Fibroblast of lung (primary cell): ENCODE results near the gene ASCL2. TPM values are rescaled to one million over a fixed set of nuclear protein-coding genes. Genes with fewer than 3 reads are reported as not detected.

Source experiments
- DNase-seq, 2 donors: peaks; one replicate each; pipeline versions ENCODE4 v3.0.0 to v3.0.0-alpha.2; 2010; ENCODE audit warnings: low read depth in 2 of 2
- H2AFZ ChIP-seq: 2 replicates; pipeline ENCODE4 v1.5.1; 2012; ENCODE audit warnings: low read length, control low read depth, inconsistent platforms
- H3K27ac ChIP-seq: 2 replicates; pipeline ENCODE4 v1.5.1; 2011; ENCODE audit warnings: low read length, control low read depth; ENCODE audit not compliant: insufficient read depth
- H3K27me3 ChIP-seq: 2 replicates; pipeline ENCODE4 v1.5.1; 2011; ENCODE audit warnings: mild to moderate bottlenecking, low read length; ENCODE audit not compliant: control insufficient read depth, insufficient read depth
- H3K36me3 ChIP-seq: 2 replicates; pipeline ENCODE4 v1.5.1; 2011; ENCODE audit warnings: low read length; ENCODE audit not compliant: control insufficient read depth, insufficient read depth
- H3K4me1 ChIP-seq: 2 replicates; pipeline ENCODE4 v1.5.1; 2011; ENCODE audit warnings: low read length; ENCODE audit not compliant: control insufficient read depth, insufficient read depth; ENCODE audit errors: extremely low read depth
- H3K4me2 ChIP-seq: 2 replicates; pipeline ENCODE4 v1.5.1; 2011; ENCODE audit warnings: low read length, control low read depth; ENCODE audit not compliant: insufficient read depth; ENCODE audit errors: extremely low read depth
- H3K4me3 ChIP-seq, 4 experiments: fragments of 200-600 bp in 1 of 4; sonication (generic) in 1 of 4; replicated peaks in 1 of 4; 2 replicates each; pipeline ENCODE4 v1.5.1; 2011 to 2016; ENCODE audit warnings: low read length in 4 of 4, low read depth in 3 of 4, mild to moderate bottlenecking in 3 of 4, control low read depth in 2 of 4, inconsistent platforms in 1 of 4, mixed read lengths in 1 of 4; ENCODE audit not compliant: insufficient read depth in 1 of 4; ENCODE audit errors: control extremely low read depth in 1 of 4
- H3K79me2 ChIP-seq: 2 replicates; pipeline ENCODE4 v1.5.1; 2012; ENCODE audit warnings: mild to moderate bottlenecking, low read length, inconsistent platforms; ENCODE audit not compliant: control insufficient read depth, insufficient read depth
- H3K9ac ChIP-seq: 2 replicates; pipeline ENCODE4 v1.5.1; 2011; ENCODE audit warnings: mild to moderate bottlenecking, low read length, control low read depth; ENCODE audit not compliant: insufficient read depth
- H3K9me3 ChIP-seq: 2 replicates; pipeline ENCODE4 v1.5.1; 2012; ENCODE audit warnings: low read depth, low read length; ENCODE audit not compliant: control insufficient read depth, insufficient read depth
- H4K20me1 ChIP-seq: 2 replicates; pipeline ENCODE4 v1.5.1; 2011; ENCODE audit warnings: low read length; ENCODE audit not compliant: control insufficient read depth, insufficient read depth; ENCODE audit errors: extremely low read depth
- CTCF ChIP-seq, 2 donors: IDR thresholded peaks in 1 of 2; conservative IDR thresholded peaks in 1 of 2; 1 replicate in 1 of 2; 2 replicates in 1 of 2; pipeline ENCODE4 v1.5.1; 2011 to 2012; ENCODE audit warnings: low read length in 2 of 2, control low read depth in 1 of 2, inconsistent platforms in 1 of 2, low read depth in 1 of 2, mild to moderate bottlenecking in 1 of 2
- EZH2 ChIP-seq: IDR thresholded peaks from 2 replicates; pipeline ENCODE4 v1.5.1; 2012; ENCODE audit warnings: low read length, control low read depth, mild to moderate bottlenecking; ENCODE audit errors: missing control alignments
- polyA plus RNA-seq, 2 donors: library from polyadenylated mRNA; depleted of rRNA in 1 of 2; stranded (reverse) in 1 of 2; unstranded in 1 of 2; fragments of >200 nt; gene quantifications; 2 replicates each; pipeline ENCODE4 v1.2.1, GENCODE V29; 2011 to 2012; ENCODE audit warnings: missing spikeins in 1 of 2
- total RNA-seq: library from RNA; depleted of rRNA; stranded (reverse); fragments of >200 nt; gene quantifications from 2 replicates; pipeline ENCODE4 v1.2.1, GENCODE V29; 2014

ASCL2 gene
- total and polyA plus RNA-seq, 2 donors (not counting 1 experiment from before 2014, with no cell fraction given): not detected

GRCh38 chr11:2311353-2312133 is 41.2 kb upstream of the ASCL2 start:
- Histone ChIP-seq H3K4me3 (no peak overlapping the region), H3K4me2 (no peak overlapping the region), H3K9ac (no peak overlapping the region), H3K79me2 (no peaks in the 10 kb centered on the region), H3K27ac (no peak overlapping the region), H3K4me1 (peaks cover 12% of the 10 kb centered on the region), H2AFZ (no peak overlapping the region), H3K36me3 (no peaks in the 10 kb centered on the region), H4K20me1 (no peaks in the 10 kb centered on the region), H3K27me3 (no peaks in the 10 kb centered on the region), H3K9me3 (no peaks in the 10 kb centered on the region)
- no peak for DNase-seq
- TF ChIP-seq CTCF (conservative IDR thresholded peaks at IDR 0.05 in 1 of 2, IDR thresholded peaks at IDR 0.05 in 1 of 2; ENCODE audit: low read depth in 1 of 2, low read length in 2 of 2) (no peak), EZH2 (no peak)

- Histone ChIP-seq H3K9me3 (no peaks in the 10 kb centered on the region), H2AFZ (no peak overlapping the region), H3K79me2 (no peaks in the 10 kb centered on the region), H3K4me3 (no peak overlapping the region), H3K27ac (no peak overlapping the region), H4K20me1 (no peaks in the 10 kb centered on the region), H3K4me2 (no peak overlapping the region), H3K27me3 (no peaks in the 10 kb centered on the region), H3K36me3 (no peaks in the 10 kb centered on the region), H3K4me1 (peaks cover 13% of the 10 kb centered on the region), H3K9ac (no peak overlapping the region)
- DNase-seq: no peak
- TF ChIP-seq CTCF (conservative IDR thresholded peaks at IDR 0.05 in 1 of 2, IDR thresholded peaks at IDR 0.05 in 1 of 2; ENCODE audit: low read depth in 1 of 2, low read length in 2 of 2): no peak
- TF ChIP-seq EZH2: no peak
These were observed 40.5 kb upstream of the ASCL2 start for GRCh38 chr11:2310786-2311352.

GRCh38 chr11:2310073-2310785 is 39.8 kb upstream of the ASCL2 start:
- Histone ChIP-seq H3K9ac (no peak overlapping the region), H3K27me3 (no peaks in the 10 kb centered on the region), H3K27ac (no peak overlapping the region), H3K4me3 (no peak overlapping the region), H3K4me2 (no peak overlapping the region), H3K36me3 (no peaks in the 10 kb centered on the region), H4K20me1 (no peaks in the 10 kb centered on the region), H3K4me1 (peaks cover 18% of the 10 kb centered on the region), H3K9me3 (no peaks in the 10 kb centered on the region), H2AFZ (no peak overlapping the region), H3K79me2 (no peaks in the 10 kb centered on the region)
- TF ChIP-seq EZH2: no peak
- no peak for TF ChIP-seq CTCF (conservative IDR thresholded peaks at IDR 0.05 in 1 of 2, IDR thresholded peaks at IDR 0.05 in 1 of 2; ENCODE audit: low read depth in 1 of 2, low read length in 2 of 2)
- no peak for DNase-seq
